Esophagus (tissue), 2 donors: ENCODE measurements around the gene RSL1D1. TPM values are rescaled to one million over a fixed set of nuclear protein-coding genes. Genes with fewer than 3 reads are reported as not detected.

Experiments
- H3K27ac ChIP-seq, 2 donors: one replicate each; pipeline ENCODE4 v1.5.1; 2013; ENCODE audit warnings: low read depth in 2 of 2, mild to moderate bottlenecking in 2 of 2, inconsistent platforms in 1 of 2, low read length in 1 of 2, moderate library complexity in 1 of 2
- H3K27me3 ChIP-seq, 2 donors: one replicate each; pipeline ENCODE4 v1.6.1; 2013; ENCODE audit warnings: low read length in 2 of 2, control low read depth in 1 of 2, mild to moderate bottlenecking in 1 of 2; ENCODE audit not compliant: insufficient read depth in 2 of 2, control insufficient read depth in 1 of 2
- H3K36me3 ChIP-seq, 2 donors: one replicate each; pipeline ENCODE4 v1.6.1; 2013; ENCODE audit warnings: low read length in 1 of 2; ENCODE audit not compliant: control insufficient read depth in 2 of 2, insufficient read depth in 2 of 2
- H3K4me1 ChIP-seq, 2 donors: one replicate each; pipeline ENCODE4 v1.6.1; 2013; ENCODE audit warnings: low read length in 1 of 2; ENCODE audit not compliant: control insufficient read depth in 2 of 2, insufficient read depth in 2 of 2
- H3K4me3 ChIP-seq, 2 donors: one replicate each; pipeline ENCODE4 v1.5.1; 2013; ENCODE audit warnings: low read length in 2 of 2, mild to moderate bottlenecking in 2 of 2, low read depth in 1 of 2, moderate library complexity in 1 of 2
- H3K9me3 ChIP-seq, 2 donors: one replicate each; pipeline ENCODE4 v1.6.1; 2013; ENCODE audit warnings: mild to moderate bottlenecking in 2 of 2, low read depth in 1 of 2, low read length in 1 of 2, moderate library complexity in 1 of 2; ENCODE audit not compliant: control insufficient read depth in 2 of 2, insufficient read depth in 1 of 2
- WGBS, 2 donors: extraction: QIAGEN DNeasy Blood & Tissue Kit; methylation state at CpG; one replicate each; pipeline ENCODE4 v1.1.7; 2013; 5-methylcytosine and 5-hydroxymethylcytosine counted together
- polyA plus RNA-seq, 2 donors: library from polyadenylated mRNA; stranded (reverse); fragments of 200-250 nt; gene quantifications; one replicate each; pipeline ENCODE4 v1.2.3, GENCODE V29; 2013
- donor health status: healthy with polysubstance abuse.
- donor health status: Bipolar disorder and iron deficiency.

RSL1D1 gene
- polyA plus RNA-seq, 2 donors, result 28.8 to 70.5 TPM

DNA sequence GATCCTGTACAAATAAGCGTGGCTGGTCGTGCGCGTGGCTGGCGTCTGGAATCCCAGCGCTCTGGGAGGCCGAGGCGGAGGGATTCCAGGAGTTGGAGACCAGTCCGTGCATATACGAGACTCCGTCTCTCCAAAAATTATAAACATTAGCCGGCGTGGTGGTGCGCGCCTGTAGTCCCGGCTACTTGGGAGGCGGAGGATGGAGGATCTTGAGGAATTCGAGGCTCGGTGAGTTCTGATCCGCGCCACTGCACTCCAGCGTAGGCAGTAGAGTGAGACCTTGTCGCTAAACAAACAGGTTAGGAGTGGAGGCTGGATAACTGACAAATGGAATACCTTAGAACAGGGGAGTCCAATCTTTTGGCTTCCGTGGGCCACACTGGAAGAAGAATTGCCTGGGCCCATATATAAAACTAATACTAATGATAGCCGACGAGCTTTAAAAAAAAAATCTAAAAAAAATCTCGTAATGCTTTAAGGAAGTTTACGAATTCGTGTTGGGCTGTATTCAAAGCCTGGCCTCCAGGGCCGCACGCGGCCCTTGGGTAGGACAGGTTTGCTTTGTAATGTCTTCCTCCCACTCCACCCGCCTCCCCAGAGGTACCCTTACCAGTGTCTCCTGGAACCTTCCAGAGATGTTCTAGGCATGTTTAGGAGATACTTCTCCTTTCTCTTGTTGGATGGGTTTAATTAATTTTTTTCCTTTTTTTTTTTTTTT is 909 bp upstream of the RSL1D1 start:
- H3K27ac ChIP-seq, result peak overlapping the region; percentile 85 to 88
- no peaks in the 10 kb centered on the region for H3K27me3 ChIP-seq
- no peaks in the 10 kb centered on the region for H3K4me1 ChIP-seq
- peak overlapping the region; percentile 78 to 97 for H3K4me3 ChIP-seq
- H3K9me3 ChIP-seq, result no peaks in the 10 kb centered on the region
- WGBS, 2 donors, result 42 to 44% methylated on average over 33 of the region's 33 CpGs
- H3K36me3 ChIP-seq, result peaks cover 0 to 5% of the 10 kb centered on the region in 2 donors

DNA sequence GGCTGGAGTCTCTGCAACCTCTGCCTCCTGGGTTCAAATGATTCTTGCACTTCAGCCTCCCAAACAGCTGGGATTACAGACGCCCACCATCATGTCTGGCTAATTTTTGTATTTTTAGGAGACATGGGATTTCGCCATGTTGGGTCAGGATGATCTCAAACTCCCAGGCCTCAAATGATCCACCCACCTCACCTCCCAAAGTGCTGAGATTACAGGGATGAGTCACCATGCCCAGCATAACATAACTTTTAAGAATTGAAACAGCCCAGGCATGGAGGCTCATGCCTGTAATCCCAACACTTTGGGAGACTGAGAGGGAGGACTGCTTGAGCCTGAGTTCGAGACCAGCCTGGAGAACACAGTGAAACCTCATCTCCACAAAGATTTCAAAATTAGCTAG is 2.5 kb downstream of the RSL1D1 start:
- Histone ChIP-seq H3K27ac (no peak overlapping the region), H3K27me3 (no peaks in the 10 kb centered on the region), H3K36me3 (peaks cover 6 to 27% of the 10 kb centered on the region in 2 donors), H3K4me3 (no peak overlapping the region), H3K9me3 (no peaks in the 10 kb centered on the region), H3K4me1 (no peaks in the 10 kb centered on the region)
- 88 to 90% methylated on average over 3 of the region's 3 CpGs for WGBS, 2 donors

GRCh38 chr16:11844499-11844898 is 6.8 kb downstream of the RSL1D1 start:
- no peaks in the 10 kb centered on the region for H3K4me1 ChIP-seq
- 91 to 94% methylated on average over 4 of the region's 4 CpGs for WGBS, 2 donors
- no peak overlapping the region for H3K4me3 ChIP-seq
- no peaks in the 10 kb centered on the region for H3K27me3 ChIP-seq
- H3K9me3 ChIP-seq, result no peaks in the 10 kb centered on the region
- peaks cover 14 to 47% of the 10 kb centered on the region in 2 donors for H3K36me3 ChIP-seq
- H3K27ac ChIP-seq, result no peak overlapping the region

- no peak overlapping the region for H3K4me3 ChIP-seq
- no peaks in the 10 kb centered on the region for H3K9me3 ChIP-seq
- H3K4me1 ChIP-seq, result no peaks in the 10 kb centered on the region
- H3K27ac ChIP-seq, result no peak overlapping the region
- peaks cover 15 to 46% of the 10 kb centered on the region in 2 donors for H3K36me3 ChIP-seq
- WGBS, 2 donors, result 85 to 95% methylated on average over 5 of the region's 5 CpGs
- H3K27me3 ChIP-seq, result no peaks in the 10 kb centered on the region
Measured at GRCh38 chr16:11843861-11844260, 7.5 kb downstream of the RSL1D1 start.

DNA sequence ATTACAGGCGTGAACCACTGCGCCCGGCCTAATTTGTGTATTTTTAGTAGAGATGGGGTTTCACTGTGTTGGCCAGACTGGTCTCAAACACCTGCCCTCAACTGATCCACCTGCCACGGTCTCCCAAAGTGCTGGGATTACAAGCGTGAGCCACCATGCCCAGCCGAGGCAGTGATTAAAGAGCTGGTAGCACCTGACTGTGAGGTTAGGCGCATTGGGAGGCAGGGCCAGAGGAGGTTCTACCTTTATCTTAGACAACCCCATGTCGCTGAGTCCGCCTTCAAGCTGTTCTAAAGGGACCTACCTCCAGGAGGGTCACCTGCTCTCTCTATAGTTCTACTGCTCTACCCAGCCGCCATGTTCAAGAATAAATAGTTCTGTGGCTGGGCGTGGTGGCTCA is 8.1 kb downstream of the RSL1D1 start:
- no peaks in the 10 kb centered on the region for H3K9me3 ChIP-seq
- peaks cover 17 to 48% of the 10 kb centered on the region in 2 donors for H3K36me3 ChIP-seq
- no peak overlapping the region for H3K4me3 ChIP-seq
- H3K27me3 ChIP-seq, result no peaks in the 10 kb centered on the region
- 95 to 98% methylated on average over 11 of the region's 11 CpGs for WGBS, 2 donors
- no peaks in the 10 kb centered on the region for H3K4me1 ChIP-seq
- H3K27ac ChIP-seq, result no peak overlapping the region

DNA sequence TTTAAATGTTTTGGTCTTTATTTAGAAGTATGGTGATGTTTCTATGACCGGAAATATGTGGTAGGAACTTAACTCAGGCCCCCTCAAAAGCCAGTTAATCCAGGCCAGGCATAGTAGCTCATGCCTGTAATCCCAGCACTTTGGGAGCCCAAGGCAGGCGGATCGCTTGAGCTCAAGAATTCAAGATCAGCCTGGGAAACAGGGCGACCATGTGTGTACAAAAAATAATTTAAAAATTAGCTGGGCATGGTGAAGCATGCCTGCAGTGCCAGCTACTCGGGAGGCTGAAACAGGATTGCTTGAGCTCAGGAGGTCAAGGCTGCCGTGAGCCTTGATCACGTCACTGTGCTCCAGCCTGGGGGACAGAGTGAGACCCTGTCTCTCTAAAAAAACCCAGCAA is 10.3 kb downstream of the RSL1D1 start:
- 94 to 98% methylated on average over 7 of the region's 7 CpGs for whole genome bisulfite sequencing, 2 donors

GRCh38 chr16:11836650-11837244 is 14.6 kb downstream of the RSL1D1 start:
- H3K36me3 ChIP-seq, result peaks cover 15 to 28% of the 10 kb centered on the region in 2 donors

More for the DNA sequence above, 10.3 kb downstream of the RSL1D1 start:
- H3K36me3 ChIP-seq, result peaks cover 22 to 55% of the 10 kb centered on the region in 2 donors
- H3K27ac ChIP-seq, result no peak overlapping the region
- H3K4me1 ChIP-seq, result peaks cover 0 to 2% of the 10 kb centered on the region in 2 donors
- no peak overlapping the region for H3K4me3 ChIP-seq
- H3K27me3 ChIP-seq, result no peaks in the 10 kb centered on the region
- H3K9me3 ChIP-seq, result no peaks in the 10 kb centered on the region

GRCh38 chr16:11835891-11836649 is 15.3 kb downstream of the RSL1D1 start:
- WGBS, 2 donors, result 50 to 59% methylated on average over 9 of the region's 9 CpGs
- H3K27ac ChIP-seq, result no peak overlapping the region
- peaks cover 15 to 27% of the 10 kb centered on the region in 2 donors for H3K36me3 ChIP-seq
- H3K4me1 ChIP-seq, result peaks cover 0 to 2% of the 10 kb centered on the region in 2 donors
- no peaks in the 10 kb centered on the region for H3K9me3 ChIP-seq
- no peak overlapping the region for H3K4me3 ChIP-seq
- no peaks in the 10 kb centered on the region for H3K27me3 ChIP-seq

More at GRCh38 chr16:11836650-11837244, 14.6 kb downstream of the RSL1D1 start:
- 82 to 88% methylated on average over 7 of the region's 7 CpGs for WGBS, 2 donors
- peaks cover 0 to 2% of the 10 kb centered on the region in 2 donors for H3K4me1 ChIP-seq
- no peak overlapping the region for H3K27ac ChIP-seq
- no peak overlapping the region for H3K4me3 ChIP-seq
- H3K27me3 ChIP-seq, result no peaks in the 10 kb centered on the region
- H3K9me3 ChIP-seq, result no peaks in the 10 kb centered on the region

GRCh38 chr16:11835309-11835708 is 16.0 kb downstream of the RSL1D1 start:
- Histone ChIP-seq H3K36me3 (peaks cover 12 to 22% of the 10 kb centered on the region in 2 donors), H3K4me3 (no peak overlapping the region), H3K27me3 (no peaks in the 10 kb centered on the region), H3K4me1 (peaks cover 0 to 2% of the 10 kb centered on the region in 2 donors), H3K9me3 (no peaks in the 10 kb centered on the region), H3K27ac (no peak overlapping the region)
- 78 to 88% methylated on average over 4 of the region's 4 CpGs for WGBS, 2 donors
